ENCODE data around the gene TMEM151A. TPM values are rescaled to one million over a fixed set of nuclear protein-coding genes. Genes with fewer than 3 reads are reported as not detected.

The TMEM151A gene
- total RNA-seq, 2 experiments from 2014 or later = 0.11 to 0.14 TPM

DNA sequence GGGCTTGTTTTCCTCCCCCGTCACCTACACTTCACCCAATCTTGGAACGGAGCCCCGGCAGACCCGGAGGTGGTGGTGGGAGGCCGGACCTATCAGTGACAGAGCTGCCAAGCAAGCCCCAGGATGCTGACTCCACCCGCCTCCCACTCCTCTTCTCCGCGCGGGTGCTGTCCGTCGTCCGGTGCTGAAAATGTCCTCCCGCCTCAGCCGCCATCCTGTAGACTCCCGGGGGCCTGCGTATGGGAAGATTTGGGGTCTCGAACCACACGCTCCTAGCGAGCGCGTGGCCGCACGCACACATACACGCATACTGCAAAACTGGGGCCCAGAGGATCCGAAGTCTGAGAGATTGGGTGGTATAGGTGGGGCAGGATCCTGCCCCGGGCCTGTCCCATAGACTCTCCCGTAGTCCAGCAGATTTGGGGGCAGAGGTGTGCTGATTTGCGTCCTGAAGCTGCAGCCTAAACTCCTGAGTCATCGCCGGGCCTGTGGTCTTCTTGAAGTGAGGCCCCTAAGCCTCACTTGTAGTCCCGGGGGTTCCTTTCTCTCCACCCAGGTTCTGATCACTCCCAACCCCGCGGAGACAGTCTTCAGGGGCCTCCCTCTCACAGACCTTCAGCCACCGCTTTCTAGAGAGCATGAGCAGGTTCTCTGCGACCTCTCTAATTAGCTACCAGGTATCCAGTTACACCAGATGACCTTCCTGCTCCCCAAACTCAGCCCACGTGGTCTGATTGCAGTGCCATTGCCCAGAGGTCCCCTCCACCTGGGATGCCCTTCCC lies 2.0 kb upstream of the TMEM151A start:
- TF ChIP-seq CTCF (IDR thresholded peaks at IDR 0.05) = no peak
- Mint-ChIP-seq H3K27ac (peak overlapping the region; percentile 79), H3K27me3 (peaks cover 19% of the 10 kb centered on the region), H3K4me1 (ENCODE audit: low read depth) (peaks cover 32% of the 10 kb centered on the region), H3K9me3 (no peaks in the 10 kb centered on the region), H3K4me3 (peak overlapping the region; percentile 87), H3K36me3 (ENCODE audit: low read depth) (no peaks in the 10 kb centered on the region)
- DNase-seq (peak in 13 of 14 experiments; percentile 59 to 89 (median 71)), ATAC-seq (ENCODE audit: poor library complexity) (peak; percentile 56)
- H3K4me1 ChIP-seq (ENCODE audit: insufficient read depth, low read length) = peaks cover 50% of the 10 kb centered on the region
- H3K27ac ChIP-seq (ENCODE audit: low read depth in 1 of 2, low read length in 2 of 2) = peak overlapping the region; percentile 55 to 80
- POLR2A ChIA-PET = interaction anchor here (0.5 to 2.2 kb wide), 32 partner anchors 8 to 1168 kb away, joined by 3 to 31 read pairs (median 5); partner anchors contain the start of genes BANF1, BRMS1, CCDC85B and CD248
- intact Hi-C loops (cut with DNase I, micrococcal nuclease) = loop anchor here (1.0 to 10.0 kb wide), 3 partner anchors 21 to 435 kb away; partner anchors contain the start of genes CFL1 (in 1 of the 2) and RAB1B (in 1 of the 2)
- CTCF ChIA-PET = interaction anchor here (0.7 to 3.2 kb wide), 8 partner anchors 7 to 104 kb away, joined by 3 to 23 read pairs (median 4); partner anchors contain the start of gene CNIH2
- H3K9me3 ChIP-seq (ENCODE audit: control insufficient read depth in 1 of 2, insufficient read depth in 1 of 2, low read length in 2 of 2) = peaks cover 0 to 9% of the 10 kb centered on the region in 2 experiments
- peaks cover 18 to 23% of the 10 kb centered on the region in 2 experiments for H3K27me3 ChIP-seq (ENCODE audit: control insufficient read depth in 1 of 2, insufficient read depth in 2 of 2, low read length in 2 of 2)
- H3K36me3 ChIP-seq (ENCODE audit: insufficient read depth, low read length) = peaks cover 3% of the 10 kb centered on the region
- peak overlapping the region; percentile 82 for H3K4me3 ChIP-seq (ENCODE audit: low read length)

DNA sequence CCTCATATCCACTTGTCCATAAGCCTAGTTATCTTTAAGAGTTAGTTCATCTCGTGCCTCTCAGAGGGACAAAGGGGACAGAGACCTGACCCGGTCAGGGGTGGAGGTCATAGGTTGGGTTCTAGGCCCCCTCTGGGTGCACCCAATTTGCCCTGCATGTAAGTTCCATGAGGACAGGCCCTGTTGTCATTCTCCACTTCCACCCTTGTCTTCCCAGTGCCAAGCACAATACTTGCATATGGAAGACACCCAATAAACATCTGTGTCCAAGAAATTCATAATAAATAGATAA lies 1.4 kb upstream of the TMEM151A start:
- no peaks in the 10 kb centered on the region for H3K36me3 Mint-ChIP-seq (ENCODE audit: low read depth)
- H3K9me3 ChIP-seq (ENCODE audit: control insufficient read depth in 1 of 2, insufficient read depth in 1 of 2, low read length in 2 of 2) = peaks cover 0 to 9% of the 10 kb centered on the region in 2 experiments
- H3K4me3 Mint-ChIP-seq = peak overlapping the region; percentile 87
- no peaks in the 10 kb centered on the region for H3K36me3 ChIP-seq (ENCODE audit: insufficient read depth, low read length)
- intact Hi-C loops (cut with DNase I, micrococcal nuclease) = no loop called here
- ATAC-seq (ENCODE audit: poor library complexity) = no peak
- ChIA-PET CTCF (interaction anchor here (2.1 to 3.2 kb wide), 2 partner anchors 8 to 68 kb away, joined by 6 to 23 read pairs; no protein-coding TSS in a partner anchor), POLR2A (interaction anchor here (2.1 to 2.2 kb wide), 2 partner anchors 22 to 55 kb away, joined by 16 to 31 read pairs; partner anchors contain the start of genes BRMS1 and RAB1B)
- peaks cover 18 to 23% of the 10 kb centered on the region in 2 experiments for H3K27me3 ChIP-seq (ENCODE audit: control insufficient read depth in 1 of 2, insufficient read depth in 2 of 2, low read length in 2 of 2)
- peaks cover 46% of the 10 kb centered on the region for H3K4me1 ChIP-seq (ENCODE audit: insufficient read depth, low read length)
- H3K4me1 Mint-ChIP-seq (ENCODE audit: low read depth) = peaks cover 32% of the 10 kb centered on the region
- peaks cover 19% of the 10 kb centered on the region for H3K27me3 Mint-ChIP-seq
- no peaks in the 10 kb centered on the region for H3K9me3 Mint-ChIP-seq
- no peak for TF ChIP-seq CTCF (IDR thresholded peaks at IDR 0.05)
- no peak overlapping the region for H3K4me3 ChIP-seq (ENCODE audit: low read length)
- DNase-seq = peak in 1 of 14 experiments; percentile 39
- H3K27ac ChIP-seq (ENCODE audit: low read depth in 1 of 2, low read length in 2 of 2) = no peak overlapping the region
- peak overlapping the region; percentile 79 for H3K27ac Mint-ChIP-seq

- no peak for TF ChIP-seq CTCF (IDR thresholded peaks at IDR 0.05)
- ATAC-seq (ENCODE audit: poor library complexity) (no peak), DNase-seq (no peak)
- Histone ChIP-seq H3K36me3 (ENCODE audit: insufficient read depth, low read length) (no peaks in the 10 kb centered on the region), H3K27ac (ENCODE audit: low read depth in 1 of 2, low read length in 2 of 2) (no peak overlapping the region), H3K4me1 (ENCODE audit: insufficient read depth, low read length) (peaks cover 46% of the 10 kb centered on the region), H3K27me3 (ENCODE audit: control insufficient read depth in 1 of 2, insufficient read depth in 2 of 2, low read length in 2 of 2) (peaks cover 18 to 23% of the 10 kb centered on the region in 2 experiments), H3K9me3 (ENCODE audit: control insufficient read depth in 1 of 2, insufficient read depth in 1 of 2, low read length in 2 of 2) (peaks cover 0 to 9% of the 10 kb centered on the region in 2 experiments), H3K4me3 (ENCODE audit: low read length) (no peak overlapping the region)
- peaks cover 23% of the 10 kb centered on the region for H3K27me3 Mint-ChIP-seq
- ChIA-PET POLR2A (interaction anchor here (0.6 to 1.3 kb wide), 3 partner anchors 9 to 140 kb away, joined by 3 to 4 read pairs (median 4); no protein-coding TSS in a partner anchor), CTCF (interaction anchor here (1.1 to 2.1 kb wide), 3 partner anchors 9 to 68 kb away, joined by 3 to 6 read pairs (median 6); no protein-coding TSS in a partner anchor)
- no peaks in the 10 kb centered on the region for H3K36me3 Mint-ChIP-seq (ENCODE audit: low read depth)
- peaks cover 32% of the 10 kb centered on the region for H3K4me1 Mint-ChIP-seq (ENCODE audit: low read depth)
- intact Hi-C loops (cut with DNase I, micrococcal nuclease) = no loop called here
- peak overlapping the region; percentile 87 for H3K4me3 Mint-ChIP-seq
- no peaks in the 10 kb centered on the region for H3K9me3 Mint-ChIP-seq
- no peak overlapping the region for H3K27ac Mint-ChIP-seq
Measured at GRCh38 chr11:66291303-66291705, 390 bp upstream of the TMEM151A start.
